ENCODE results near the gene FOXC1. TPM values are rescaled to one million over a fixed set of nuclear protein-coding genes. Genes with fewer than 3 reads are reported as not detected.
A peak's percentile ranks its signal among the peaks of the same experiment; 100 is the strongest.

The FOXC1 gene
- total and polyA plus RNA-seq, 2 of the 13 experiments (the other 11 are each of a cell fraction or from before 2014, with no cell fraction given): 0.44 to 0.55 TPM

DNA sequence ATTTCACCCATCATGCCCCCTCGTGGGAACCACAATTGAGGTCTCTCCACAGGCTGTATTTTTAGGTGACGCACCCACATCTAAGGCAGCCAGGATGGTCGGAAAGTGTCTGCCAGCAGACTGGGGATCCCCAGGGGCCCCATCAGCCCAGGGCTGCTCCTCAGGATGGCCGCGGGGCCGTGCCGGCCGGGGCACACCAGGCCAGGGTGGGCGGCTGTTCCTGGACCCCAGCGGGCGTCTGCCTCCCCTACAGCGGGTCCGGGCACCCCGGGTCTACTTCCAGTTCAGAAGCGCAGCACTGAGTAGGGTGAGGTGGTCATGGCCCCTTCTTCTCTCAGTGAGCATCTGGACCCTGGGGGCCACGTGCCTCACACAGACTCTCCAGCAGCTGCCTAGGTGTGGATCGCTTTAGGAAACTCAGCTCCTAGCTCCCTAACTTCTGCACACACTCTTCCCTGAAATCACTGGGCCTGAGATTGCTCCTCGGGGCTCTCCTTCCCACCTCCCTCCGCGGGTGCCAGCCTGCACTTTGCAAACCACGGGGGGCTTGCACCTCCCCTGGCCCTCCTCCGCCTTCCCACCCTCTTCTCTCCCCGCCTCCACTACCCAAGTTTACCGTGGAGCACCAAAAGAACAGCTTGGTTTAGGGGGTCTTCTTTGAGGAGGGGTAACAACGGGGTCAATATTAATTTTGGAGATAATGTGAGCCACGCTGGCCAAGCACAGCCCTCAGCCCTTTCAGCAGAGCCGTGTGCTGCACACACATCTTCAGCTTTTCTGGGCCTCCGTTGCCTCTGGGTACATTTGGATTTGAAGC lies 14.2 kb upstream of the FOXC1 start:
- Histone ChIP-seq H4K20me1 (ENCODE audit: insufficient read depth, low read length) (no peaks in the 10 kb centered on the region), H2AFZ (ENCODE audit: low read length) (no peak overlapping the region)

More for the DNA sequence above, 14.2 kb upstream of the FOXC1 start:
- Histone ChIP-seq H3K27me3 (ENCODE audit: control insufficient read depth in 1 of 2, insufficient read depth in 2 of 2, low read length in 2 of 2) (peaks cover 11 to 76% of the 10 kb centered on the region in 2 experiments; a peak in 4 of 5 replicates), H3K4me3 (replicated peaks in 1 of 3; ENCODE audit: insufficient read depth in 1 of 3, low read depth in 2 of 3, low read length in 3 of 3) (peak overlapping the region in 1 of 3 experiments; percentile 44; a peak in 2 of 6 replicates), H3K9me3 (ENCODE audit: low read length) (no peaks in the 10 kb centered on the region), H3K27ac (ENCODE audit: extremely low read length, insufficient read depth, low read length) (no peak overlapping the region), H3K4me2 (ENCODE audit: low read depth, low read length) (peak overlapping the region; percentile 82), H3K79me2 (ENCODE audit: insufficient read depth, low read length) (no peaks in the 10 kb centered on the region), H3K36me3 (replicated peaks in 1 of 2; ENCODE audit: control insufficient read depth in 1 of 2, insufficient read depth in 2 of 2, low read length in 2 of 2) (no peaks in the 10 kb centered on the region), H3K4me1 (ENCODE audit: insufficient read depth, low read length) (peaks cover 41% of the 10 kb centered on the region), H3K9ac (ENCODE audit: insufficient read depth, low read depth, low read length) (no peak overlapping the region)
- no TSS peak for BruUV-seq (replicated peaks)
- 43% methylated on average over 16 of the region's 28 CpGs for WGBS (ENCODE audit: low lambda C conversion rate)
- peak; percentile 14 for ATAC-seq
- TF ChIP-seq, protein P1, sequence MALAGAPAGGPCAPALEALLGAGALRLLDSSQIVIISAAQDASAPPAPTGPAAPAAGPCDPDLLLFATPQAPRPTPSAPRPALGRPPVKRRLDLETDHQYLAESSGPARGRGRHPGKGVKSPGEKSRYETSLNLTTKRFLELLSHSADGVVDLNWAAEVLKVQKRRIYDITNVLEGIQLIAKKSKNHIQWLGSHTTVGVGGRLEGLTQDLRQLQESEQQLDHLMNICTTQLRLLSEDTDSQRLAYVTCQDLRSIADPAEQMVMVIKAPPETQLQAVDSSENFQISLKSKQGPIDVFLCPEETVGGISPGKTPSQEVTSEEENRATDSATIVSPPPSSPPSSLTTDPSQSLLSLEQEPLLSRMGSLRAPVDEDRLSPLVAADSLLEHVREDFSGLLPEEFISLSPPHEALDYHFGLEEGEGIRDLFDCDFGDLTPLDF (CRISPR knock-in tag; IDR thresholded peaks at IDR 0.05): no peak
- no peak for TF ChIP-seq HNF4G (IDR thresholded peaks at IDR 0.05; ENCODE audit: borderline replicate concordance, low read depth, low read length)
- TF ChIP-seq HNF4G (CRISPR knock-in tag; IDR thresholded peaks at IDR 0.05; ENCODE audit: borderline replicate concordance, low read depth): 0 out of 2 replicates have a peak, but pooled peaks have one; percentile 31
- TF ChIP-seq ZNF446 (CRISPR knock-in tag; IDR thresholded peaks at IDR 0.05): peak; percentile 56; the same call in 1 of the 2 replicates
- POLR2A ChIA-PET: no interaction called here
- in situ Hi-C loops (cut with HindIII; ENCODE audit: extremely low pct_ligation_motif_present, low pct_unique_long_range_greater_than_20kb) (loop anchor here (5.0 kb wide), 2 partner anchors 757 to 1152 kb away; no protein-coding TSS in a partner anchor), intact Hi-C loops (cut with micrococcal nuclease; ENCODE audit: unreplicated experiment) (loop anchor here (1.0 to 10.0 kb wide), 7 partner anchors 509 to 1459 kb away; no protein-coding TSS in a partner anchor)
- CTCF ChIA-PET (ENCODE audit: low intra/inter-chr PET ratio, low total read pairs): interaction anchor here (1.0 to 2.2 kb wide), 8 partner anchors 509 to 1155 kb away, joined by 3 to 15 read pairs (median 8); partner anchors contain the start of gene MYLK4
- no peak for FAIRE-seq
- no peak for DNase-seq (ENCODE audit: low spot score)

All from HepG2 (cell line).